Superior temporal gyrus (tissue), 1 donor: ENCODE results near the gene RAPGEF2.

Experiments
- DNase-seq: peaks from one replicate; pipeline ENCODE4 v3.0.0-alpha.2; 2016; ENCODE audit errors: extremely low spot score

The RAPGEF2 gene

DNA sequence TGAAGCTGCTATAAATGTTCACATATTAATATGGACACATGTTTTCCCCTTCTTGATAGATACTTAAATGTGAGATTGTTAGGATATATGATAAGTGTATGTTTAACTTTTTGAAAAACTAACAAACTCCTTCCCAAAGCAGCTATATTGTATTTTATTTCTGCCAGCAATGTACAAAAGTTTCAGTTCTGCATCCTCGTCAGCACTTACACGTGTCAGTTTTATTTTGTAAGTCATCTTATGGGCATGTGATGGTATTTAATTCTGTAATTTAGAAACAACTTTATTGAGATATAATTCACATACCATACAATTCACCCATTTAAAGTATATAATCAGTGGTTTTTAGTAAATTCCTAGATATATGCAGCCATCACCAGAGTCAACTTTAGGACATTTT, 31.6 kb downstream of the RAPGEF2 start:
- DNase-seq, result no peak

DNA sequence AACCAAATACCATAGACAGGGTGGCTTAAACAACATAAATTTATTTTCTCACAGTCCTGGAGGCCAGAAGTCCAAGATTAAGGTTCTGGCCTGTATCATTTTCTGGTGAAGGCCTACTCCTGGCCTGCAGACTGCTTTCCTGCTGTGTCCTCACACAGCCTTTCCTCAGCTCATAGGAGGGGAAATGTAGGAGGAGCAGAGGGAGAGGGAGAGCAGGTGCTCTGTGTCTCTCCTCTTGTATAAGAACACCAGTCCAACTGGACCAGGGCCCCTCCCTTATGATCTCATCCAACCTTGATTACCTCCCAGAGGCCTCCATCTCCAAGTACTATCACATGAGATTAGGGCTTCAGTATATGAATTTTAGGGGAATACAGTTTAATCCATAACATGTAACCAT, 34.3 kb downstream of the RAPGEF2 start:
- no peak for DNase-seq

DNA sequence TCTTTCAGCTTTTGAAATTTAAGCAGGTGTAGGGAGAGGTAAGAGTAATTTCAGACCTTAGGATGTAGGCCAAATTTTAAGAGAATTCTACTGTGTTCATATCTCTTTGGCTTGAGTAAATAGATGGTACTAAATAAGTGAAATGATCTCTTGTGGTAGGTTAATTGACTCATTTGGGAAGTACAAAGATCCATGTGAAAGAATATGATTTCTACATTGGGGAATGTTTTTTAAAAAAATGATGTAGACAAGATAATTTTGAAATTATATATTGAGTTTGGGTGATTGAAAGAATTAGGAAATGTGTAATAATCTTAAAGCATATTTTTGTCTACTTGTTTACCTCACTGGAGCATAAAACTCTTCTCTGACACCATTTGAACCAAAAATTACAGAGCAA, 35.6 kb downstream of the RAPGEF2 start:
- DNase-seq, result no peak

DNA sequence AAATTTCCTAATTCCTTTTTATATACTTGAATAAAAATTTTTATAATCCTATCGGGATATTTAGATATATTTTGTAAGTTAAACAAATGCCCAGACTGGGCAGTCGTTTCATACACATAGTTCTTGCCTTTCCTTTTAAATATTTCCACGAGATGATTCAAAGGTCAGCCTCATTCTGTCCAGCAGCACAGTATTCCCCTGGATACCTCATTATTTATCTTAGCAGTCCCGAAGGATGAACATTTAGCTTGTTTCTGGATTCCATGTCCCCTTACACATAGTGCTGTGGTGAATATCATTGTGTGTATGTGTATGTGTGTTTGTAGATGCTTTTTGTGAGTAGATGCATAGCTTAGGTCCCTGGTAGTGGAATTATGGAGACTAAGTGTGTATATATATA, 38.3 kb downstream of the RAPGEF2 start:
- no peak for DNase-seq

DNA sequence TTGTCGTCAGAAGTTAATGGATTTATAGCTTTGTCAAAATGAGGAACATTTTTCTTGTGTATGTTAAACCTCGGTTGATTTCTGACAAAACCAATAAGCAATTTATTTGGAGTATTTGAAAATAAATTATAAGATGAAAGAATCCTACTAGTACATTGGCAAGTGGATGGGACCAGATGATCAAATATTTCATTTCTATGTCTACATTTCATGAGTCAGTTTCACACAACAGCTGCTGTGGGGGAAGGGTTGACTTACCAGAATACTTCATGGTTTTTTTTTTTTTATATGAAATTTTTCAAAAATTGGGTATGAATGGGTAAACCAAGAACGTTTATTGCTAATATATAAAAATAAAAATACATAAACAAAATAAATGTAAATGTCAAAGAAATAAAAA, 39.4 kb downstream of the RAPGEF2 start:
- DNase-seq, result peak; percentile 65

DNA sequence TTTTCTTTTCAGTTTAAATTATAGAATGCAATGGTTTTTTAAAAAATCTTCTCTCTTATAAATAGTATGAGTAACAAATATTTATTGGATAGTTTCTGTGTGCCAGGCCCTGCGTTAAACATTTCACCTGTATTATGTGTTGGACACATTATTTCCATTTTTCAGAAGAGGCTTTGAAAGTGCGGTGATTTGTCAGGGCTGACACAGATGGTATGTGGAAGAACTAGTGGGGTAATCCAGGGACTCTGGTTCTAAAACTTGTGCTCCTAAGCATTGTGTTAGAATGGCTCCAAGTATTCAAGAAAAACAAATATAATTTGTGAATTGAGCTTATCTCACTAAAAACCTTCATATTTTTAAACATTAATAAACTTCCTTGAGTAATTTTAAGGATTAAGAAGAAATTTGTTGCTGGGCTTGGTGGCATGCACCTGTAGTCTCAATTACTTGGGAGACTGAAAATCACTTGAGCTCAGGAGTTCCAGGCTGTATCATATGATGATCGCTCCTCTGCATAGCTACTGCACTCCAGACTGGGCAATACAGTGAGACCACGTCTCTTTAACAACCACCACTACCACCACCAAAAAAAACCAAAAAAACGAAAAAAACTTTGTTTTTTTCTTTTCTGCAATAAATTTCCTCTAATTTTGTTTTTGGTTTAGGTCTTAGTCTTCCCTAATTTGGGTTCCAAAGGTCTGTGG, 40.0 kb downstream of the RAPGEF2 start:
- DNase-seq, result no peak

DNA sequence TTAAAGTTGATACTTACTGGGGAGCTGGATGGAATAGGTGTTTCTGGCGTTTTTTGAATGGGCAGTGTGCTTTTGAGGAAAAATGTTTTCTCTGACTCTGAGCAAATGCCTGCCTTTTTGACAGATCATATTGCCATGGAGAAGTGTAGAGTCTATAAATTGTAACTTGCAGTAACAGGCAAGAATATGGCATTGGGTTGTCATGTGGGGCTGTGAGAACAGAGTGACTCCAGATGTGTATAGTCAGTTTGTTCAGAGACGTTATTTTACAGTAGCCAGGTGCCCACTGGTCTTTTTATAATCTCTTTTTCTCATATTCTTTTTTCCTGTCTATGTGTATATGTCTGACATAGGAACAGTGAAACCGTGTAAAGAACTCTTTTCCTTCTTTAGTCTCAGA, 40.8 kb downstream of the RAPGEF2 start:
- DNase-seq, result no peak

DNA sequence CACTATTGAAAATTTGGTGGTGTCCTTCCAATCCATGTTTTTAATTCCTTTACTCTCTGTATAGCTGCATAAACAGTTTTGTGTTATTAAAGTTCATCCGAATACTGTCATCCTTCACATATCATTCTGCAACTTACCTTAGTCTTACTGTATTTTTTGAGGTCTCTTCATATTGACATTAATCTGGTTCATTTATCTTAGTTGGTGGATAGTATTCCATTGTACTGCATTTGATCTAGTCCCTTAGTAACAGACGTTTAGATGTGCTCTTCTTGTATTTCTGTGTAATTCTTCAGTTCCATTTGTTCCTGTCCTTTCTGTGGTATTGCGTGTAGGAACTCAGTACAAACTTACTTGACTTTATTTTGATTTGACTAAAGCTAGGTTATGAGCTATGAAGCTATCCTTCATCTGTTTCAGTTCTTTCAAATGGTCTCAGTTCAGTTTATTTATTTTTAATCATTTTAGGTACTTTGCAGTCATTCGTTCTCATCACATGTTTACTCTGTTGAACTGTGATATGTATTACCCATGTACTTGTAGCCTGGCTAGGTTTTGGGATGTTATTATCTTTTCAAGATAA, 41.3 kb downstream of the RAPGEF2 start:
- no peak for DNase-seq

DNA sequence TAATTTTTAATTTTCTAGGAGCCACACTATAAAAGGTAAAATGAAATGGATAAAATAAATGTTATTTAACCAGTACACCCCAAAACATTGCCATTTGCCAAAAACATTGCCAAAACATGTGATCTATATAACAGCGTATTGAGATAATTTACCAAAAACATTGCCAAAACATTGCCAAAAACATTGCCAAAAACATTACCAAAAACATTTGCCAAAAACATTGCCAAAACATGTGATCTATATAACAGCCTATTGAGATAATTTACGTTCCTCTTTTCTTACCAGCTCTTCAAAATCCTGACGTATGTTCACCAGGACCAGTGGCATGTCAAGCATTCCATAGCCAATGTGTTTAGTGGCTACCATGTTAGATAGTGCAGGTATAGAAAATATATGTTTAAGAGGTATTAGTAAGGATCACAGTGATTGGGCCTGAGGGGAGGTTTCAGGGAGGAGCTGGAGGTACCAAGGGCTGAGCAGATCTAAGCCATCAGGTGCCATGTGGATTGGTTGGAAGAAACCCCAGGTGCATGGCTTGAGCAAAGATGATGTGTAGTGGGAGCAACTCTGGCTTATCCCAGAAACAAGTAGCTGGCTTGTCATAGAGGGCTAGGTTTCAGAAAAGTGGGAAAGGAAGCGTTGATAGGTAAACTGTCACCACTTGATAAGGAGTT, 42.6 kb downstream of the RAPGEF2 start:
- DNase-seq, result no peak

DNA sequence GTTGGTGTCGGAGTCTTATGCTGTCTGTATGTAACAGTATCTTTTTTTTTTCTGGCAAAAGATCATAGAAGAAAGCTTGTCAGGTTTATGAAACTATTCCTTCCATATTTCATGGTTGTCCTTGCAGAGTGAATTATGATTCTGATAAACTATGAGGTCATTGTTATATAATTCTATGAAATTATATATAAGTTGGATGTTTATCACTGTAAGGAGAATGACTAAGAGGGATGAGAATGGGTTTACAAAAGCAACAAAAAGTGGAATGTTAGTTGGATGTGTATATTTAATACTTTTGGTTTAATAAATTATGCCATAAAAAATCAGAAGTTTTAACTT, 43.1 kb downstream of the RAPGEF2 start:
- no peak for DNase-seq

DNA sequence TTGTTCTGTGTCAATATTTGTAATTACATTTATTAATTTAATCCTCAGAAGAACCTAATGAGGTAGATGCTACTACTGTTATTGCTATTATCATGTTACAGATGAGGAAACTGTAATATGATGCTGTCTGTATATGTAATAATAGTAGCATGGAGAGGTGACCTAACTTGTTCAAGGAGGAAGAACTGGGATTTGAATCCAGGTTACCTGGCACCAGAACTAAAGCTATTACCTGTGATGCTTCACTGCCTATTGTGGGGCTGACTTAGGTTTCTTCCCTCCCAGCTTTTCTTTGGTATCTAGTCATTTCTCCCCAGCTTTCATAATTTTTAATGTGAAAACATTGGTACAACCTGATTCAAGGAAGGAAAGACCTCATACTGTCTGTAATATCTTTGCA, 43.6 kb downstream of the RAPGEF2 start:
- no peak for DNase-seq

DNA sequence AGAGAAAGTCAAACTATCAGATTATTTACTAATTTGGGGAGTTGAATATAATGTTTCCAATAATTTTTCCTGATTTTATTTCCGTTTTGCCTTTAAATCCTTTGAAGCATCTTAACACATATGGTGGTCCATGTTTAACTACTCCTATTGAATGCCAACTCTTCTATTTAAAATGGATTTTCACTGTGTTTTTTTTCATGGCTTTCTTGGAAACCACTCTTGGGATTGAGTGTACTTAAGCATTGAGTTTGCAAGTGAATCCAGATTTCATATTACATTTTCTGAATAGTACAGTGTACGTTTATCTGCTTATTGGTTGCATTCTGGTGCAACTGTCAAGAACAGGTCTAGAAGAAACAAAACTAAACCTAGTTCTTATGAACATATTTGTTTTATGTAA, 45.6 kb downstream of the RAPGEF2 start:
- no peak for DNase-seq

DNA sequence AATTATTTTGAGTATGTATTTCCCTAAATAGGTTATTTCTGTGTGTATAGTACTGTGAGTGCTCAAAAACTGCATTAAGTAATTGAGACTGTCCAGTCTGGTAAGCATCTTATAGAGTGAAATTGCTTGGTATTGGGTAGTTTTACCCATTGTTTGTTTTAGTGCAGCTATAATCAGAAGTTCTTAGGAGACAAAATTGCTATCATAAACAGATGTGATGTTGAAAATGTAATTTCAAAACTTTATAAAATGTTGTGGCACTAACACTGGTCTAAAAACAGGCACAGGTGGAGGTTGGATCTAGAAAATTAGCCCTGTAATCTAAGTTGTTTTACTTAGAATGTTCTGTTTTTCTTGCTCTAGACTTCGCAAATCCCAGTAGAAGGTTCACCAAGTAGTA, 46.8 kb downstream of the RAPGEF2 start:
- no peak for DNase-seq

DNA sequence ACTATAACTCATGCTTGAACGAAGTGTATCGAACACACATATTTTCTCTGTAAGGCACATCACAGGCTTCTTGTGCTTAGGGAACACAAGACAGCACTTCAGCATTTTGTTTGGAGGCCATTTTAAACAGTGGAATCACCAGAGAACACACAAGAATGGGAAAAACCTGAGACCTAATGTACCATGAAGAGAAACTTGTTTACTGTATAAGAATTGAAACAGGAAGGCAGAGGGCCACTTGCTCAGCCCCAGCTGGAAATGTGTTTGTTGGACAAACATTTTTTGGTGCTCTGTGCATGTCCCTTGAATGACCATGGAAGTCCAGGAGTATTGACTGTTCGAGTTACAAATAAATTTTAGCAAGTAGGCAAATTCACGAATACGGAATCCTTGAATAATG, 47.5 kb downstream of the RAPGEF2 start:
- DNase-seq, result no peak

DNA sequence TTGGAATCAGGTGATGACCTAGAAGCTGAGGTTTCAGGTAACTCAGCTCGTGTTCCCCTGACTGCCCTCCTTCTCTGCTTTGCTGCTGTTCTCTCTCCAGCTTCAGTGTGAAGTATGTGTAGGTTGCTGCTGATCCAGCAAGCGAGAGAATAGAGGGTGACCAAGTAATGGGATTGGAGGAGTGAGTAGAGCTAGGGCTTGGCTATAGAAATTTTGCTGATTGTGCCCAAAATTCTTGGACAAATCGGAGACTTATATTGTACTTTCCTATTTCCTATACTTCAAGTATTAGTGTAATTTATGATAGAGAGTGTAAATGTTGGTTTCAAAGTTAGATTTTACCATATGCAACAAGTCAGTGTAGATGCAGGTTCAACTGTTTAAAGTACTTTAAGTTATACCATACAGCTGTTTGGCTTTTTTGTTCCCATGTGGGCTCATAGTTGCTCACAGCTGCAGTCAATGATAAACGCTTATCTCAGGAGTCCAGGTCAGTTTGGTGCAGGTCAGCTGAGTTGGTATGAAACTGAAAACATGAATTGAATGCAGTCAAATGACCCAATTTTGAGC, 48.0 kb downstream of the RAPGEF2 start:
- no peak for DNase-seq

DNA sequence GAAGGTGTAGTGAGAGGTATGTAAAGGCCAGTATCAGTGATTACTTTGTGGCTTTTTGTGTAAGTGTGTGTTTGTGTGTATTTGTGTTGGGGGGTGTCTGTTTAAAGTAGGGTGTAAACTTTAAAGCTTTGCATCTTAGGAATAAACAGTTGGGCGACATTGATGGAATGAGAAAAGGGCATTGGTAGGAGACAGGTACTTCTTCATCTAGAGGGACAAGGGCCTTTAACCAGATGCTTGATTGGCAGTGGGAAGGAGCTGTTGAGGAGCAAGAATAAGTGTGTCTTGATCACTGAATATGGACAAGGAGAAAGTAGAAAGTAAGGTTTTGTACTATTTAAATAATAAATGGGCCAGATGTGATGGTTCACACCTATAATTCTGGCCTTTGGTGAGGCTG, 48.8 kb downstream of the RAPGEF2 start:
- no peak for DNase-seq

DNA sequence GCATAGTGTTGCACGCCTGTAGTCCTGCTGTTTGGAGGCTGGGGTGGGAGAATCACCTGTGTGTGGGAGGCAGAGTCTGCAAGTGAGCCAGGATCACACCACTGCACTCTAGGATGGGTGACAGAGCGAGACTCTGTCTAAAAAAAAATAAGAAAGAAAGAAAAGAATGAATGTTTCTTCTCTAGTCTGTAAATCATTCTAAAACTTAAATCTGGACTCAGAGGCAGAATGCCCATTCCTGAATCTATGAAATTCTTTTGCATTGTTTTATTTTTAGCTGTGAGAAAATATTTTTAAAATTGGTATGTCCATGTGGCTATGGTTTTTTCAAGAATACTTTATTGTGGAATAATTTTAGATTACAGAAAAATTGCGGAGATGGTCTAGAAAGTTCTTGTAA, 49.3 kb downstream of the RAPGEF2 start:
- DNase-seq, result no peak

DNA sequence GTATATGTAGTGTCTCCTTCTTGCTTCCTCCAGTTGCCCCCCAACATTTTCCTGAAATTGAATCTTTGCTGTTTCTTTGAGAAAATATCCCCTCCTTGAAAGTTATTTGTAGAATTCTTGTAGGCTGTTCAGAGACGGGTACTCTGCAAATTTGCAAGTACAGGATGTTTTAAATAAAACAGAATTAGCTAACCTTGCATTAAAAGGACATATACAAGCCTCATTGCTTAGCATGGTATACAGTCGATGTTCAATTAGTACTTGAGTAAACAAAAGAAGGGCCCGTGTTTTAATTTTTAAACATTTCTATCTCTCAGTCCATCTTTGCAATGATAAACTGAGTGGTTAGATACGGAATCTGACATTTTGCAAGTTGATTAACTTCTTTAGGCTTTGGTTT, 50.8 kb downstream of the RAPGEF2 start:
- DNase-seq, result no peak

DNA sequence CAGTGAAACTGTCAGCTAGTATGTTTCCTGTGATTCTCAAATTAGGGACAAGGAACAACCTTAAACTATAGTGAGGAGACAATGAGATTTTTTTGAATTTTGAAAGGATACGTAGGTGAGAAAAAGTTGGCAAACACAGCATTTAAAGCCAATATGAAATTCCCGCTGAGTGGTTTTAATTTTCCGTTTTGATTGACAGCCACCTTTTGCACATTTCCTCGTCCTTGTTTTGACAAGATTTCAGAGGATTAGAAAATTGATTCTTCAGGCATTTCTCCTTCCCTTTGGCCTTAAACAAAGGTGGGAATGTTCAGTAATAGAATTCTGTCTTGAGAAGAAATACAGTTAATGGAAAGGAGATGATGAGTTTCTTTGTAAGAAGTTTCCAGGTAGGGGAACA, 52.2 kb downstream of the RAPGEF2 start:
- no peak for DNase-seq

DNA sequence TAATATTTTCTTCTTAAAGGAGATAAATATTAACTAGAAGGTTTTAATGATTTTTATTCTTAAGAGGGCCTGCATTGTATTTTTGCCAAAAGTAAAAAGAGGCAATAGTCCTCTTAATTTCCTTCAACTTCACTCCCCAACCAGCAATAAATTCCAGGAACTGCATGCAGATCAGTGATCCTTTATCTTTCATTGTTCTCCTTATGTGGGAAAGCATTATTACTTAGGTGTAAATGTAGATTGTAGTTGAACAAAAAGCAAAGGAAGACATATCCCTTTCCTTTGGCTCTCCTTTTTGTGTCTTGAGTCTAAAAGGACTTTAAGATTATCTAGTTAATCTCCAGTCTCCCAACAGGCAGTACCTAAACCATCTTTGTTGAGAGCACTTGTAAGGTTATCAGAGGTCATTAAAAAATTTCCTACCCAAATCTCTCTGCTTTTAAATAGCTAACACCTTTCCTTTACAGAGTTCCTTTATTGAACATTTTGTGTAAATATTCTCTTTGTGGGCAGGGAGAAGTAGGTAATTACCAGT, 55.3 kb downstream of the RAPGEF2 start:
- DNase-seq, result no peak

DNA sequence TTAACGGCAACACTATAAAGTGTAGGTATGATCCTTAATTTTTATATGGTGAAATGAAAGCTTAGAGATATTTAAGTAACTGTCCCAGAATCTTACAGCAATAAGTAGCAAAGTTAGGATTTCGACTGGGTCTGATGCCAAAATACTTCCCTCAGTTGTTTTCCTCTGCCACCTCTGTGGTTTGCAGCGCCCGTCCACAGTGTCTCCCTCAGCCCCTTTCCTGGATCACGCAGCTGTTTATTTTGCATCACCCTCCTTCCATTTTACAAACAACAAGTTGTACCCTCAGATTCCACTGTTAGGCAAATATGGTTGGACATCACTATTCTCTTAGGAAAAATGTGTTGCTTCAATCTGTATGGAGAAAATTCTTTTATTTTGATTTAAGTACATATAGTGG, 56.1 kb downstream of the RAPGEF2 start:
- no peak for DNase-seq

DNA sequence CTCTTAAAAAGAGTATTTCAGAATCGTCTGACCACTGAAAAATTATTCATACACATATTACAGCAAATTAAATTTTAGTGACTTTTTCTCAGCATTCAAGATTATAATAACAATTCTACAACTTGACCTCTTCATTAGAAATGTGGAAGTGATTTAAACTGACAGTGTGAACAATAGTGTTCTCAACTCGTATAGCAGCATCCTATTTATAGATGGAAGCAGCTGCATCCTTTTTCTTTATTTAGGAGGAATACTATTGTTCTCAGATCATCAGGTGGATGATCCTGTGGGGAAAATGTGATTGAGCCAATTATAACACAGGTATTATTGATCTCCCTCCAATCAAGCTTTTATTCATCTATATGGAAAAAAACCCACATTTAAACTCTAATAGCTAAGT, 56.7 kb downstream of the RAPGEF2 start:
- no peak for DNase-seq

DNA sequence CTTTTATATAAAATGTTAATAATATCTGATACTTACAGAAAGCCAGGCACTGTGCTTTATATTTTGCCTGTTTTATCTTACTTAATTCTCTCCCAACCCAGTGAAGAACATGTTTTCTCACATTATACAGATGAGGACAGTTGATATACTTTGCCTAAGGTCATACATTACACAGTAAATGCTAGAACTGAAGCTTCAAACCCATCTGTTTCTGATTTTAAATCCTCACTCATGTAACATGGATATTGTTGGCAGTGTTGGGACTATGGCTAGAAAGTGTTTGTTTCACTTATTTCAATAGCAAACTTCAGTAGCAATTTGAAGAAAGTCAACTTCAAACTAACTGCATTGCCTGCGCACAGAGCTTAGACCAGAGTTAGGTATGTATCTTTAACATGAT, 57.4 kb downstream of the RAPGEF2 start:
- DNase-seq, result no peak
